DMS79 (cell line): ENCODE data around the gene HLF.

Experiments
- DNase-seq: peaks from one replicate; lab custom pipeline; 2025; lab: John Stamatoyannopoulos, UW

The HLF gene, protein sequence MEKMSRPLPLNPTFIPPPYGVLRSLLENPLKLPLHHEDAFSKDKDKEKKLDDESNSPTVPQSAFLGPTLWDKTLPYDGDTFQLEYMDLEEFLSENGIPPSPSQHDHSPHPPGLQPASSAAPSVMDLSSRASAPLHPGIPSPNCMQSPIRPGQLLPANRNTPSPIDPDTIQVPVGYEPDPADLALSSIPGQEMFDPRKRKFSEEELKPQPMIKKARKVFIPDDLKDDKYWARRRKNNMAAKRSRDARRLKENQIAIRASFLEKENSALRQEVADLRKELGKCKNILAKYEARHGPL

DNA sequence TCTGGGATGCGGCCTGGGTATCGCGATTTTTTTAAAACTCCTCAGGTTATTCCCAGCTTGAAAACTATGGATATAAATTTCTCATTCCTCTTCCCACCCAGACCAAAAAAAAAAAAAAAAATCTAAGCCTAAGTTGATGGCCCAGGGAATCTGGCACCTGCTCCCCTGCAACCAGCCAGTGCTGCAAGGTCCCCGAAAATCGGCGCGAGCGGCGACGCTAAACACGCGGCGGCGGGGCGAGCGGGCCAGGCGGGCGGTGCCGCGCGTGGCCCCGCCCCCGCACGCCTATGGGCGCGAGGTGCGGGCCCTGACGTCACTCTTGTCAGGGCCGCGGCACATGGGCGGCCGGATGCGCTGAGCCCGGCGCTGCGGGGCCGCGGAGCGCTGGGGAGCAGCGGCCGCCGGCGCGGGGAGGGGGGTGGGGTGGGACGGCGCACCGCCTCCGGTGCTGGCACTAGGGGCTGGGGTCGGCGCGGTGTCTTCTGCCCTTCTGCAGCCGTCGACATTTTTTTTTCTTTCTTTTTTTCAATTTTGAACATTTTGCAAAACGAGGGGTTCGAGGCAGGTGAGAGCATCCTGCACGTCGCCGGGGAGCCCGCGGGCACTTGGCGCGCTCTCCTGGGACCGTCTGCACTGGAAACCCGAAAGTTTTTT is at the start of gene HLF:
Gene HLF (plus strand): TSS at position 316 of the 654 bp plus-strand sequence. CDS start 525 bp downstream, outside the sequence.
- DNase-seq, result peak; percentile 13

DNA sequence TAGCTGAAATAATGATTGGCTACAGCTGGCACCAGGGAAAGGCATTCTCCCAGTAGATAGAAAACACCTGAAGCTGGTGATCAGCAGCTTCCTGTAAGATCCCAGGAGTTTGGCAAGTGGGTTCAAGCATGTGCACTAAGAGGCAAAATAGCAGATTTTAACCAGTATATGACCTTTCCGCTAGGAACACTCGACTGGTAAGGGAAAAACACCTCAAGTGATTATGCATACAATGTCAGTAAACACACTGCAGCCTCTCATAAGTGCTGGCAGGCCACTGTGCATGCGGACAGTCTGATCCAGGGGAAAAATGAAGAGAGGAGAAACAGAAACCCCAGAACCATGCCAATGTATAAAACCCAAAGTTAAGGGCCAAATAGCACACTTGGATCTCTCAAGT is 49.0 kb upstream of the HLF start:
- no peak for DNase-seq

DNA sequence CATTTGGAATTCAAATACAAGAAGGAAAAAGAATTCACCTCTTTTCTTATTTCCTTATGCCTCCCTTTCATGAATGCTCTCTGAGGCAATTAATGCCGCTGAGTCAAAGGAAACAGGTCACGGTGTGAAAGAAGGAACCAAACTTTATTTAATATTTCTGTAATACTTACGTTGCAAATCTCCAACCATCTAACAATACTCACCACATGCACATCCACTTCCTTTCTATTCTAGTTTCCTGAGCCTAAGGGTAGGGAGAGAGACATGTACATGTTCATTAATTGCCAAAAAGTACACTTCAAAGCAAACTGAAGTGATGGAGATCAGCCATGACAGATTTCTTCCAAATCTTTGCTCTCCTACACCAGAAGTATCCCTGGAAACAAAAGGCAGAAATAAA is 47.9 kb upstream of the HLF start:
- DNase-seq, result no peak

DNA sequence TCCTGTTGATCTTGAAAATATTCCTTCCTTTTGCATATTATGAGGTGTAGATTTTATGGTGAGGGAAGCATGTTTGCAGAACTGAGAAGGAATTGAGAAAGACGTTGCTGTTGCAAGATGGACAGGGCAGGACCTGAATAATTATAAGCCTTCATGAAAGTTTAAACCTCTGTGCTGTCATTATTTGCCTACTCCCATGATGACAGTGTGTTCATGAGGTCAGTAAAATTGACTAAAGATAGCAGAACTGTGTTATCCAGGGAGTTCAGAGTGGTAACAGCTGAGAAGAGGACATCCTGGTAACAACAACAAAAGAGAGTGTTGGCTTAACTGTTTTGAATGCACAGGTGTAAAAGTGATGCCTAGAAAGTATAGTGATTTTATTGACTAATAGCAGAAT is 45.3 kb upstream of the HLF start:
- DNase-seq, result no peak

DNA sequence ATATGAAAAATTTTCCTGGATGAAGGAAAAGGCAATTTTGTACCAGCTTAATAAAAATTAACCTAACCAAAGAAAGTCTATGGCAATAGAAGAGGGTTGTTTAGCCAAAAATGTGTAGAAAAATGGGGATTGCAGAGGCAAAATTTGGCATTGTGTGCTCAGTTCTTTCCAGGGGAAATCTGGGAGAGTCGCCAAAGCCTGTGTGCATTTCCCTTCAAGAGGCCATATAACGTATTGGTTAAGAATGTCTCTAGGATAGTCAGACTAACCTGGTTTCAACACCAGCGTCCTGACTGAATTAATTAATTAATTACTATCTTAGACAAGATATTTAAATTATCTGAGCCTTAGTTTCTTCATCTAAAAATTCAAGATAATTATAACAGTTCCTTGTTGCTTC is 44.8 kb upstream of the HLF start:
- no peak for DNase-seq

DNA sequence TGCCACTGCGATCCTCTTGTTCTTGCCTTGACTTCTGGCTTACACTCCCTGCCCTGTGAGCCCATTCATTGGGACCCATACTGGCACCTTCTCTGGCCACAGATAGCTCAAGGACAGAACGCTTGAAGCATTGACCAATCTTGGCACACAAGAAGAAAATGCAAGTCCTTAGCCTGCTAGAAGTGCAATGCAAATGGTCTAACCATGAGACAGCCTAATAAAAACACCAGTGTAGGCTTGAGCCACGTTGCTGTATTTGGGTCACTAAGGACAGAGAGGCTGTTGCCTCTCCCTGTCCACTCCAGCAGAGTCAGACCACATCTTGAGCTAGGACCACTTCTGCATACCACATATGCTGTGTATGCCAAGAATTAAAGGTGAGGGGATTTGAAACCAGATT is 41.2 kb upstream of the HLF start:
- no peak for DNase-seq

DNA sequence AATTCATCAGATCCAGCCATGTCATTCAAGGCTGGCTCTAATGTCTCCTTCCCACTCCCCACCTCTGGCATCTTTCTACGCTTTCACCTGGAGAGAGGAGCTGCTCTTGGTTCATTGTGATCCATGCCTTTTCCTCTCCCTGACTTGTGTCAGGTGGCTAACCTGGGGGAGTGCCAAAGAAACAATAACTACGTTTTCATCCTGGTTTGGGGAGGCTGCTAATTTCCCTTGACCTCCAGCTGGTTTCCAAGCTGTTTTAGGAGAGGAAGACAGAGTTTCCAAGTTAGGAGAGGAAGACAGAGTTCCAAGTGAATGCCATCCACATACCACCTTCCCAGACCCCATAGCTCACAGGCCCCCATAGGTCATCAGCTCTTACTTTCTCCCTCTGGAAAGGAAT is 40.0 kb upstream of the HLF start:
- no peak for DNase-seq

DNA sequence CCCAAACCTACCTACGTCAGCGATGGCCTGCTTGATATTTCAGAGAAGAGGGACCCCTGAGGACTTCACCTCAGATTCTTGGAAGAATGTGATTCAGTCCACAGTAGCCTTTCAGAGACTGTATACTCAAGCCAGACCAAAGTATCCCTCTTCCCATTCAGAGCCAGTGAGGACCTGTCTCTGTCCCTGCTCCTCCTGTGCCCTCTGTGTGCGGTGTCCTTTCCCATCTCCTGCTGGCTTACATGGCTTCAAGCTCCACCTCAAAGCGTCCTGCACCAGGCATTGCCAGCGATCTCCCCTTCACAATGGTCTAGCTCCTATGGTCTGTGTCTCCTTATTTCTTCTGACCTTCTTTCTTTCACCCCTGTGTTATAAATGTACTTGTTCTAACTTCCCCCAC is 39.5 kb upstream of the HLF start:
- no peak for DNase-seq

DNA sequence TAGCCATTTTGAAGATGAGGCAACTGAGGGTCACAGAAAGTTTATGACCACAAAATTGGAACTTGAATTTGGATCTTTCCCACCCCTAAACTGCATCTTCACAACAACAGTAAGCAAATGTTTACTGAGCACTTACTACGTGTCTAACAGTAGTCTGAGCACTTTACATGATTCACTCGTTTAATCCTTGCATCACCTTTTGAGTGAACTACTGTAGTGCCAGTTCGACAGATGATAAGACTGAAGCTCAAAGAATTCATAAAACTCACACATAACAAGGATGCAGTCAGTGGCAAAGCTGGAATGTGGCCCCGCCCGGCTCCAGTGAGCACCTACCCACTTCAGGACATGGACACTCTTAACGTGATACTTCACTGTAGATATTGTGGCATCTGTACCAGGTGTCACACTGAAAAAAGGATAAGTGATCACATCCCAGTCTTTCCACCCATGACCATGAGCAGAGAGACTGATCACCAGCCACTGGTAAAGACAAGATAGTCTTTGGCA is 36.0 kb upstream of the HLF start:
- no peak for DNase-seq

DNA sequence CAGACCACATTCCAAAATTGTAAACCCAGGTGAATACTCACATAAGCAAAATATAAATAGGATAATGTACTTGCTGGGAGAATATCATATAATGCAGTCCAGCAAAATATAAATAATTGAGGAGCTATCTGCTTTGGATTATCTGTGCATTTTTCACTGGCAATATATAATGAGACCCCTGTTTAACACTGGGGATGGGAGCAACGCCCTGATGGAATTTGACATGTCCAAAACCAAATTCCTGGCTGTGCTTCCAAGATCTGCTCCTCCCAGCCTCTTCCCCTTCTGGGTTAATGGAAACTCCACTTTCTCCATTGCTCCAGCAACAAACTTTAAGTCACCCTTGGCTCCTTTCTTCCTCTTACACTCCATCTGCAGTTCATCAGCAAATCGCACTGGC is 35.5 kb upstream of the HLF start:
- DNase-seq, result no peak

DNA sequence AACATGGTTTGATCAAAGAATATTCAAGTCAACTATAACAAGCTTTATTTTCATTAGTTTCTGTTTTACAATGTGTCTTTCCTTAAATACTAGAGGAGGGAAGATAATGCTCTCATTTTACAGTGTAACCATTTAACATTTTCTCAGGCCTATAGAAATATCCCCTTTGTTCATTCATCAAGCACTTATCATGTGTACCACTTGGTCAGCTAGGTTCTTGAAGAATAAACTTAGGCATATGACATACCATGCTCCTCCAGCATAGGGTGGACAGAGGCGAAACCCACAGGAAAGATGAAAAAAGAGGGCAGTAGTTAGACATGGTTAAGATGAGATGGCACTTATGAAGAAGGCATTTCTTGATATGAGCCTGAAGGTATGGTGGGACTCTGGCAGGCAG is 34.0 kb upstream of the HLF start:
- DNase-seq, result no peak

DNA sequence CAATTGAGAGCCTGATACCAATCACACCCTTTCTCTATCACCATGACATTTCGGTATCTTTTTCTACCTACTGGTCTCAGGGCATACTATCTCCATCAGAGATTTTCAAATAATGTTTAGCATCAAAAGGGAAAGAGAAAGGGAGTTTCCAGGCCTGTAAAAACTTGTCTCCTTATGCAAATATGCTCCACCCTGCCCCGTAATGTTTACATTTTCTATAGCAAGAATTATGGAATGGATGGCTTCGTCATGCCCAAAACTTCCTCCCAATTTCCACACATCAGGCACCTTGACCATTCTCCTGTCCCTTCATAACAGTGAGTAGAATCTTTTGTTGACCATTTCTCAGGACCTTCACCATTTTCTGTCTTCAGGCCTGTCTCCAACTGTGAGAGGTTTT is 30.9 kb upstream of the HLF start:
- DNase-seq, result no peak

DNA sequence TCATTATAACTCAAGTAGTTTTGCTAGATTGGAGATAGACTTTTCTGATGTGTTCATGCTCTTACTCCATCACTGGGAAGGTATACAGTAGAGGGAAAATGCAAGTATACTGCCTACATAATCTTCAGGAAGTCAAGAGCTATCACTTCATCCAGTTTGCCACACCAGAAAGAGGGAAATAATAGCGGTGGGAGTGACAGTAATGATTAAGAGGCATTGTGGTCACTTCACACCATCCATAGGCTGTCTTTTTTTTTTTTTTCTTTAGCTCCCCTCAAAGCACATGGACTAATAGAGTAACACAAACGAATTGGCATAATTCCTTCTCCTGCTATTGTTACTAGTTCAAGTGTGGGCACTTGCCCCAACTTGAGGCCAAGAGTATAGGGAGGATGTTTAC is 28.4 kb upstream of the HLF start:
- peak; percentile 4 for DNase-seq

DNA sequence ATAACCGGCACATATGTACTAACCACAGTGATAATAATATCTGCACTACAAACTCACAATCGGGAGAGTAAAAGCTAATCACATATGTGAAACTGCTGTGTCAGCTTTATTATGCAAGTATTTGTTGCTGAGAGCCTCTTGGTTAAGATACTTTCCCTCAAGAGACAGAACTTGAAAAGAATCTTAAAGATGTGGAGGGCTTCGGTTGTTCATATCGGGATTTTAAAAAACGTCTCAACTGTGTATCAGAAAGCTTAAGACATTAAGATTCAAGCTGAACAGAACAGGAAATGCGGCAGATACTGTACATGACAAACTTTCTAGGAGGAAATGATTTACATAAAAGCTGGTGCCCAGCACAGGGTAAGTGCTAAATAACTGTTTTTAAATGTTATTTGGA is 27.5 kb upstream of the HLF start:
- DNase-seq, result peak; percentile 42

DNA sequence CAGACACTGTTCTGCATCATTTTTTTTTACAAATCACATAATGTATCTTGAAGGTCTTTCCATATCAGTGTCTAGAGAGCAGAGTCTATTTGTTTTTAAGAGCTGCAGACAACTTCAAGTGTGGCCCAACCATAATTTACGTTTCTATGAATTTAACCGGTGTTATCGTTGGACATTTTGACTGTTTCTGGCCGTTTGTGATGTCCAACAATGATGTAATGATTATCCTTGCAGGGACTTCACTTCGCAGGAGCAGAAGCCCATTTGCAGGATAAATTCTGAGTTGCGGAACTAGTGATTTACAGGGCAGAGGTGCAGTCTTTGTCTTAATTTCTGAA is 26.9 kb upstream of the HLF start:
- no peak for DNase-seq

DNA sequence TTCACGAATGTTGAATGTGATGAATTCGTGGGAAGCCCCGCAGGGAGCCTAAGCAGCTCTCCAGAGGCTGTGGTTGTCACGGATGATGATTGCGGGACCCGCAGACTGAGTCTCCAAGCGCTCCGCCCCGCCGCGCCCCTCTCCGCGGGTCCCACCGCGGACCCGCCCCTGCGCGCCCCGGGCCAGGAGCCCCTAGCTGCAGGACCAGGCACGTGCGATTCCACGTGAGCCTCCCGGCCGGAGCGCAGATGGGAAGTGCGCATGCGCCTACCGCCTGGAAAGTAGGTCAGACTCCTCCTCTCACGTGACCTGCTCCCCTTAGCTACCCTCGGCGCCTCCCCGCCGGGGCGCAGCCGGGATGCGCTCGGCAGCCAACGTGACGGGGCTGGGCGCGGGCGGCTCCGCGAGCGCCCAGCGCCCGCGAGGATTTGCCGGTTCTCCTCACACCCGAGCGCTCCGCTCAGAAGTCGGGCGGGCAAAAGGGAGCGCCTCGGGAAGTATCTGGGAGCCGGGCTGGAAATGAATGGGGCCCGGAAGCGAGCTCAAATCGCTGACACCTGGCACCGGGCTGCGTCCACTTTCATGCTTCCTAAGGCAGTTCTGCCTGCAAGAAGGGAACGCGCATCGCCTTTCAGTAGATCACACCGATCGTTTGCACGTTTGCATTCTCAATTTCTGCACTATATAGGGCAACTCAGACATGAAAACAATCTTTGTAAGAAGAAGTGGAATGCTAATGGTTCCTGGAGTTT is 26.4 kb upstream of the HLF start:
- peak; percentile 80 for DNase-seq

DNA sequence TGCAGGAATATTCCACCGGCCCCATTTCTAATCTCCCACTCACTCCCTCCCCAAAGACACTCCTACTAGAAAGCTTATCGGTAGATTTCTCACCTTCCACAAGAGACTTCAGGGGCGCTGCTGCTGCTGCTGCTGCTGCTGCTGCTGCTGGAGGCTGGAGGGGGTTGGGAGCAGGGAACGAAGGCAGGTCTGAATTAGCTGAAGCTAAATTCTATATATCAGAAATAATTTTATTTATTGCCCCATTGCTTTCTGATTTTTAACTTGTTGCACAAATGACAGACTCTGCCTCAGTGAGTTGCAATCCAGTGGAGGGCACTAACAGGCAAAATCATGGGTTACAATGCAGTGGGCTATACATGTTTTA is 25.8 kb upstream of the HLF start:
- DNase-seq, result no peak

DNA sequence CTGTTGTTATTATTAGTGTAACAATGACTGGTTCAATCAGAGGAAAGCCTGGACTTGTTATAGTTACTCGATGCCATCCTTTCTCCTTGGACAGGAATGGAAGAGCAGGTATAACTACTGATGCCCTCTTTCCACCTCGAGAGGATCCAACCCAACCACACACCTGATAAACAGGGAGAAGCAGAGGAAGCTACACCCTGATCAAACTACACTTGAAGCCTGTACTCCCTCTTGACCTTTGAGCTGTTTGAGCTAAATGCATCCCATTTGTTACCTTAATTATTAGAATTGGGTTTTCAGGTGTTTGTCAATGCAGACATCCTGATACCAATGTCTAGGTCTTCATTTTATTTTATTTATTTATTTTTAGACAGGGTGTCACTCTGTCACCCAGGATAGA is 23.7 kb upstream of the HLF start:
- DNase-seq, result no peak

DNA sequence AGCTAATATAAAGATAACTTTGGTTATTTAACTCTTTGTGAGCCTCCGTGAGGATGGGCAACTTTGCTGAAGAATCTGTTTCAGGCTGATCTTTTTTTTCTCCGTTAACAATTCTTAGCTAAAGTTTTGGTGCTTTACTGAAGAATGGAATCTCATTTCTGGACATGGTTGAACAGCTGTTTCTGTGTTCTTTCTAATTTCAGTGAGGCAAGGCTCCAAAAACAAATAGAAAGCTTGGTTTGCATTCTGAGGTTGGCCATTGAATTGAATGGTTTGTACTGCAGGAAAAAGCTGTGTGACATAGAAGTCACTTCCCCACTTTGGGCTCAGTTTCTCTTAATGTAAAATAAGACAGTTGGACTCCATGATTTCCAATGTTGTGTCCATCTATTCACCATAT is 22.3 kb upstream of the HLF start:
- no peak for DNase-seq

DNA sequence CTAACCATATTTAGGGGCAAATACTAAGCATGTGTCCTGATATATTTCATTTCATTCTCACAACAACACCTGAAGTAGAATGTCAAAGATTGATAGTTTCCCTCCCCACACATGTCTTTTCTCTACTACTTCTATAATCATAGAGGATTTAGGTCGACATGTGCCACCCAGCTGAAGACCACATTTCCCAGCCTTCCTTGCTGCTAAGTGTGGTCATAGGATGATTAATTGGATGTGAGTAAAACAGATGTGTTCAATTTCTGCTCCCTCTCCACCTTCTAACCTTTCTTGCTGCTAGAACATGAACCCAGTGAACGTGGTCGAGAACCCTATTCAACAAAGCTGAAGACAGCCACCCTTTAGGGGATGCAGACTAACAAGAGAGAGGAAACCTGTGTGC is 18.8 kb upstream of the HLF start:
- no peak for DNase-seq

DNA sequence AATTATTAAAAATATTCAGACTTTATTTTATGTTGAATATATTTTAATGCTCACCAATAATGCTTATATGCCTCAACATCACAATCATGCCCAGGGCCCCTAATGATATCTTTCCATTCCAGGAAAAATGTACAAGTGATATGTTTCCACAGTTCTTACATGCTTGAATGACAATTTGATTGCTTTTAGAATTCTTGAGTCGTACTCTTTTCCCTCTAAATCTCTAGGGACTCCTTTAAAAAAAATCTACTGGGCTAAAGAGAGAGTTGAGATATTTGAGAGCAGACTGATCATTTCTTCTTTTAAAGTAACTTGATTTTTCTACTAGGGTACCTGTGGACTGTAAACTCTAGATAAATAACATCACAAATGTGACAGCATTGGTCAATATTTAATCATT is 18.2 kb upstream of the HLF start:
- DNase-seq, result peak; percentile 39

DNA sequence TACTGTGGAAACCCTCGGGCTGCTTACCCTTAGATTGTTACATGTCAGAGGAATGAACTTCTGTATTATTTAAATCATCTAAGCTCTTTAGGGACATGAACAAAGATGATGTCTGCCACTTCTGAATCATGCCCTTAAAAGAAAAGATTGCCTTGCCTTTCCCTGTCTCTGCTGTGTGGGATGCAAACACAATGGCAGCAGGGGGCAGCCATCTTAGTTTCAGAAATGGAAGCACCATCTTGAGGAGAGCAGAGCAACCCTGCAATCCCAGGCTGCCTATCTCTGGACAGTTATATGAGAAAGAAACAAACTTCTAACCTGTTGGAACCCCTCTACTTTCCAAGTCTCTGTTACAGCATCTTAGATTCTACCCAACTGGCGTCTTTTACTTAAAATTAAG is 16.7 kb upstream of the HLF start:
- DNase-seq, result no peak

DNA sequence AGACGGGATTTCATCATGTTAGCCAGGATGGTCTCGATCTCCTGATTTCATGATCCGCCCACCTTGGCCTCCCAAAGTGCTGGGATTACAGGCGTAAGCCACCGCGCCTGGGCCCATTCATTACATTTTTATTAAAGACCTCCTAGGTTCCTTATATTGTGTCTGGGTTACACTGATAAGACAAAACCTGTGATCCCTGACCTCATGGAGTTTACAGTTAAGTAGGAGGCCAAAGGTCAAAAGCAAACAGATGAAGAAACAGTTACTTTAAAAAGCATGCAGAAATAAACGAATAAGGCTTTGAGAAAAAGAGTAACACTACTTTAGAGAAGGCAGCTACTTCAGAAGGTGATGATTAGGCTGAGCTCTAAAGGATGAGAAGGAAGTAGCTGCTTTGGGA is 14.9 kb upstream of the HLF start:
- DNase-seq, result no peak
